ENCODE data around the gene PSRC1. TPM values are rescaled to one million over a fixed set of nuclear protein-coding genes. Genes with fewer than 3 reads are reported as not detected.
A peak's percentile ranks its signal among the peaks of the same experiment; 100 is the strongest.

The PSRC1 gene
- total and polyA plus RNA-seq, 12 donors, result 0.52 to 13.2 (median 2.5) TPM

GRCh38 chr1:109243221-109243620 is 39.7 kb downstream of the PSRC1 start:
- Histone ChIP-seq H3K4me3 (no peak overlapping the region), H3K27me3 (no peaks in the 10 kb centered on the region), H3K4me1 (replicated peaks in 1 of 2) (peaks cover 8 to 16% of the 10 kb centered on the region in 2 donors), H3K27ac (no peak overlapping the region), H3K36me3 (replicated peaks in 1 of 2) (peaks cover 0 to 8% of the 10 kb centered on the region in 2 donors), H3K9me3 (replicated peaks in 1 of 3) (no peaks in the 10 kb centered on the region)
- WGBS, 4 donors, result 63 to 82% (median 72%) methylated on average over 5 of the region's 5 CpGs
- intact Hi-C loops (cut with DNase I), result no loop called here
- TF ChIP-seq, protein P1, sequence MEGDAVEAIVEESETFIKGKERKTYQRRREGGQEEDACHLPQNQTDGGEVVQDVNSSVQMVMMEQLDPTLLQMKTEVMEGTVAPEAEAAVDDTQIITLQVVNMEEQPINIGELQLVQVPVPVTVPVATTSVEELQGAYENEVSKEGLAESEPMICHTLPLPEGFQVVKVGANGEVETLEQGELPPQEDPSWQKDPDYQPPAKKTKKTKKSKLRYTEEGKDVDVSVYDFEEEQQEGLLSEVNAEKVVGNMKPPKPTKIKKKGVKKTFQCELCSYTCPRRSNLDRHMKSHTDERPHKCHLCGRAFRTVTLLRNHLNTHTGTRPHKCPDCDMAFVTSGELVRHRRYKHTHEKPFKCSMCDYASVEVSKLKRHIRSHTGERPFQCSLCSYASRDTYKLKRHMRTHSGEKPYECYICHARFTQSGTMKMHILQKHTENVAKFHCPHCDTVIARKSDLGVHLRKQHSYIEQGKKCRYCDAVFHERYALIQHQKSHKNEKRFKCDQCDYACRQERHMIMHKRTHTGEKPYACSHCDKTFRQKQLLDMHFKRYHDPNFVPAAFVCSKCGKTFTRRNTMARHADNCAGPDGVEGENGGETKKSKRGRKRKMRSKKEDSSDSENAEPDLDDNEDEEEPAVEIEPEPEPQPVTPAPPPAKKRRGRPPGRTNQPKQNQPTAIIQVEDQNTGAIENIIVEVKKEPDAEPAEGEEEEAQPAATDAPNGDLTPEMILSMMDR (IDR thresholded peaks at IDR 0.05), result no peak
- no peak for TF ChIP-seq POLR2A (IDR thresholded peaks at IDR 0.05)
- peak in 1 of 7 donors; percentile 45 for DNase-seq

DNA sequence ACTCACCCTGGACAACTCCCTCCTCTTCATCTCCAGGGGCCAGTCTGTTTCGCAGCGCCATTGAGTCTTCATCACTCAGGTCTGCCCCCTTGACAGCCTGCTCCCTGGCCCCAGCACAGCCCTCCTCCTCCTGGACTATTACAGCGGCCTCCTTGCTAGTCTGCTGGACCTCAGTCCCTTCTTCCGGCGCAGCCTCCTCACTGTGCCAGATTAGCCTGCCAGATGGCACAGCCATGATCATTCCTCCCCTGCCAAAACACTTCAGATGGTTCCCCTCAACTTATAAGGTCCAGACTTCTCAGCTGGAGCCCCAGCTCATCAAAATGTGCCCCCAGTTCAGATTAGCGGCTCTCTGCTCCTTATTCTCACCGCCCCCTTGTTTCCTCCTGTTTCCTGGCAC is 40.6 kb downstream of the PSRC1 start:
- DNase-seq, result peak in 1 of 7 donors; percentile 50
- Histone ChIP-seq H3K4me1 (replicated peaks in 1 of 2) (peaks cover 8 to 16% of the 10 kb centered on the region in 2 donors), H3K4me3 (no peak overlapping the region), H3K27me3 (no peaks in the 10 kb centered on the region), H3K27ac (no peak overlapping the region), H3K36me3 (replicated peaks in 1 of 2) (peaks cover 0 to 16% of the 10 kb centered on the region in 2 donors), H3K9me3 (replicated peaks in 1 of 3) (no peaks in the 10 kb centered on the region)
- TF ChIP-seq, protein P1 (IDR thresholded peaks at IDR 0.05), result no peak
- no peak for TF ChIP-seq POLR2A (IDR thresholded peaks at IDR 0.05)
- WGBS, 4 donors, result 50 to 59% (median 54%) methylated on average over 7 of the region's 7 CpGs
- intact Hi-C loops (cut with DNase I), result no loop called here

DNA sequence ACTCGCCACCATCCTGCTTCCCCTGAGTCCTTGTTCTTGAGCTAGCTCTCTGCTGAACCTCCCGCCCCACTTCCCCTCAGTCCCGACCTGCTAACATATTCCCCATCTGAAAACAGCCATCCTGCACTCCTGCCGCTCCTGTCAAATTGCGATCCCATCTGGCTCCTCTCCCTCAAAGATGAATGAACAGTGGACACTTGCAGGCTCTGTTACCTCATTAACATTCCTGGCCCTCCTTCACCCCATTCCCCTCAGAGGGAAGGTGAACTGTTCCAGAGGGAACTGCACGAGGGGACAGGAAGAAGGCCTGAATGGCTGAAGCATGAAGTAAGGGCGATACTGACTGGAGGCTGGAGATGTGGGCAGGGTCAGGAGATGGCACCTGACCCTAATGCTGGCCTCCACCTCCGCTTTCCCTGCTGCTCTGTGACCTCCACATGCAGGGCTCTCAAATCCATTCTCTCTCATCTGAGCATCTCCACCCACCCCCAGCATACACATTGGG is 41.1 kb downstream of the PSRC1 start:
- Histone ChIP-seq H3K27me3 (no peaks in the 10 kb centered on the region), H3K4me1 (replicated peaks in 1 of 2) (peaks cover 8 to 16% of the 10 kb centered on the region in 2 donors), H3K4me3 (no peak overlapping the region), H3K36me3 (replicated peaks in 1 of 2) (peaks cover 0 to 21% of the 10 kb centered on the region in 2 donors), H3K9me3 (replicated peaks in 1 of 3) (no peaks in the 10 kb centered on the region), H3K27ac (no peak overlapping the region)
- TF ChIP-seq POLR2A (IDR thresholded peaks at IDR 0.05), result no peak
- TF ChIP-seq, protein P1 (IDR thresholded peaks at IDR 0.05), result no peak
- WGBS, 4 donors, result 21 to 24% (median 22%) methylated on average over 8 of the region's 8 CpGs
- intact Hi-C loops (cut with DNase I), result no loop called here
- peak in 1 of 7 donors; percentile 49 for DNase-seq

GRCh38 chr1:109241344-109241743 is 41.6 kb downstream of the PSRC1 start:
- H3K9me3 ChIP-seq (replicated peaks in 1 of 3), result no peaks in the 10 kb centered on the region
- WGBS, 4 donors, result 19 to 40% (median 26%) methylated on average over 6 of the region's 6 CpGs
- H3K4me3 ChIP-seq, result no peak overlapping the region
- TF ChIP-seq, protein P1 (IDR thresholded peaks at IDR 0.05), result no peak
- no peak for TF ChIP-seq POLR2A (IDR thresholded peaks at IDR 0.05)
- intact Hi-C loops (cut with DNase I), result no loop called here
- DNase-seq, result peak in 1 of 7 donors; percentile 49
- H3K36me3 ChIP-seq (replicated peaks in 1 of 2), result peaks cover 0 to 27% of the 10 kb centered on the region in 2 donors
- peaks cover 8 to 16% of the 10 kb centered on the region in 2 donors for H3K4me1 ChIP-seq (replicated peaks in 1 of 2)
- no peak overlapping the region for H3K27ac ChIP-seq
- no peaks in the 10 kb centered on the region for H3K27me3 ChIP-seq
